Lung (tissue), 12 donors: ENCODE data around the gene TAF6. TPM values are rescaled to one million over a fixed set of nuclear protein-coding genes. Genes with fewer than 3 reads are reported as not detected.
"Not testable (repeated sequence)": the region's sequence is repeated elsewhere in the genome, so short reads cannot be mapped to it uniquely, and the experiment has no call there.

Source experiments
- ATAC-seq: fragments of 200-7000 bp; cut with Tn5 transposase; one replicate; pipeline ENCODE4 v1.9.1; 2020; ENCODE audit warnings: moderate number of reproducible peaks; ENCODE audit not compliant: insufficient read depth, low FRiP score
- DNase-seq, 3 donors: peaks; one replicate each; pipeline ENCODE4 v3.0.0-alpha.2; 2013 to 2017
- H3K27ac ChIP-seq, 2 donors: one replicate each; pipeline ENCODE4 v1.5.1; 2013; ENCODE audit warnings: mild to moderate bottlenecking in 2 of 2, moderate library complexity in 2 of 2, control low read depth in 1 of 2, inconsistent platforms in 1 of 2, low read depth in 1 of 2, low read length in 1 of 2
- H3K27me3 ChIP-seq, 3 donors: one replicate each; pipeline ENCODE4 v1.5.1; 2013; ENCODE audit warnings: low read length in 2 of 3; ENCODE audit not compliant: control insufficient read depth in 3 of 3, insufficient read depth in 3 of 3
- H3K36me3 ChIP-seq, 4 donors: one replicate each; pipeline ENCODE4 v1.5.1; 2013; ENCODE audit warnings: low read length in 4 of 4, mild to moderate bottlenecking in 1 of 4, moderate library complexity in 1 of 4; ENCODE audit not compliant: control insufficient read depth in 4 of 4, insufficient read depth in 4 of 4
- H3K4me1 ChIP-seq, 5 donors: one replicate each; pipeline ENCODE4 v1.5.1; 2013; ENCODE audit warnings: low read length in 5 of 5, mild to moderate bottlenecking in 2 of 5, moderate library complexity in 1 of 5; ENCODE audit not compliant: control insufficient read depth in 5 of 5, insufficient read depth in 5 of 5
- H3K4me3 ChIP-seq: one replicate; pipeline ENCODE4 v1.5.1; 2013; ENCODE audit warnings: mild to moderate bottlenecking, control low read depth, moderate library complexity
- H3K9ac ChIP-seq, 2 donors: one replicate each; pipeline ENCODE4 v1.5.1; 2013; ENCODE audit warnings: low read length in 2 of 2, control low read depth in 1 of 2; ENCODE audit not compliant: insufficient read depth in 1 of 2
- H3K9me3 ChIP-seq, 4 donors: one replicate each; pipeline ENCODE4 v1.5.1; 2013; ENCODE audit warnings: low read length in 3 of 4, mild to moderate bottlenecking in 1 of 4, moderate library complexity in 1 of 4; ENCODE audit not compliant: control insufficient read depth in 4 of 4, insufficient read depth in 3 of 4
- WGBS, 2 donors: extraction: QIAGEN DNeasy Blood & Tissue Kit; methylation state at CpG; one replicate each; pipeline ENCODE4 v1.1.7; 2013; 5-methylcytosine and 5-hydroxymethylcytosine counted together
- polyA plus RNA-seq, 2 donors: library from polyadenylated mRNA; stranded (reverse); fragments of 200-250 nt; gene quantifications; one replicate each; pipeline ENCODE4 v1.2.1, GENCODE V29; 2013
- total RNA-seq, 2 donors: library from RNA; depleted of rRNA in 1 of 2; stranded (reverse); fragments of >200 nt in 1 of 2; gene quantifications; one replicate each; pipeline ENCODE4 v1.2.1, GENCODE V29; 2014 to 2021
- TF ChIP-seq, protein P1 (sequence below): IDR thresholded peaks from 2 replicates; pipeline ENCODE4 v1.5.1; 2012; ENCODE audit warnings: mild to moderate bottlenecking; ENCODE audit errors: control extremely low read depth, extremely low read depth
- donor health status: control.
- donor health status: control.
- donor health status: Bipolar disorder and iron deficiency.
- donor health status: healthy.
- donor health status: DM: yes; HTN: yes; CAD: no.

The TAF6 gene
- total and polyA plus RNA-seq, 4 donors: 31.5 to 51.5 (median 37.9) TPM

GRCh38 chr7:100148225-100148558, 29.0 kb upstream of the TAF6 start:
- no peaks in the 10 kb centered on the region for H3K9me3 ChIP-seq
- H3K27ac ChIP-seq: peak overlapping the region; percentile 78 to 82
- no peak for DNase-seq
- peak overlapping the region; percentile 17 for H3K4me3 ChIP-seq
- no peaks in the 10 kb centered on the region for H3K27me3 ChIP-seq
- TF ChIP-seq, protein P1, sequence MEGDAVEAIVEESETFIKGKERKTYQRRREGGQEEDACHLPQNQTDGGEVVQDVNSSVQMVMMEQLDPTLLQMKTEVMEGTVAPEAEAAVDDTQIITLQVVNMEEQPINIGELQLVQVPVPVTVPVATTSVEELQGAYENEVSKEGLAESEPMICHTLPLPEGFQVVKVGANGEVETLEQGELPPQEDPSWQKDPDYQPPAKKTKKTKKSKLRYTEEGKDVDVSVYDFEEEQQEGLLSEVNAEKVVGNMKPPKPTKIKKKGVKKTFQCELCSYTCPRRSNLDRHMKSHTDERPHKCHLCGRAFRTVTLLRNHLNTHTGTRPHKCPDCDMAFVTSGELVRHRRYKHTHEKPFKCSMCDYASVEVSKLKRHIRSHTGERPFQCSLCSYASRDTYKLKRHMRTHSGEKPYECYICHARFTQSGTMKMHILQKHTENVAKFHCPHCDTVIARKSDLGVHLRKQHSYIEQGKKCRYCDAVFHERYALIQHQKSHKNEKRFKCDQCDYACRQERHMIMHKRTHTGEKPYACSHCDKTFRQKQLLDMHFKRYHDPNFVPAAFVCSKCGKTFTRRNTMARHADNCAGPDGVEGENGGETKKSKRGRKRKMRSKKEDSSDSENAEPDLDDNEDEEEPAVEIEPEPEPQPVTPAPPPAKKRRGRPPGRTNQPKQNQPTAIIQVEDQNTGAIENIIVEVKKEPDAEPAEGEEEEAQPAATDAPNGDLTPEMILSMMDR: no peak
- WGBS, 2 donors: 14 to 20% methylated on average over 14 of the region's 14 CpGs
- H3K36me3 ChIP-seq: peaks cover 0 to 2% (median under 1%) of the 10 kb centered on the region in 4 donors
- peaks cover 0 to 15% (median 0%) of the 10 kb centered on the region in 5 donors for H3K4me1 ChIP-seq
- peak overlapping the region; percentile 9 to 14 for H3K9ac ChIP-seq
- ATAC-seq: no peak

DNA sequence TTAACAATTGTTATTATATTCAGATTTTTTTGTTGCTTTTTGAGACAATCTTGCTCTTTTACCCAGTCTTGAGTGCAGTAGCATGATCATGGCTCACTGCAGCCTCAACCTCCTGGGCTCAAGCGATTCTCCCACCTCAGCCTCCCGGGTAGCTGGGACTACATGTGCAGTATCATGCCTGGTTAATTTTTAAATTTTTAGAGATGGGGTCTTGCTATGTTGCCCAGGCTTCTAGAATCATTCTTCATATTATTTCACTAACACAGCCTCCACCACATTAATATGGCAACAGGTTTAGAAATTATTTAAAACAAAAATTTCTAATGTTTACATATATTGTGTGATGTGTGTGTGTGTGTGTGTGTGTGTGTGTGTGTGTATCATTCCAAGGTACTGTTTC, 28.1 kb upstream of the TAF6 start:
- no peak overlapping the region for H3K4me3 ChIP-seq
- 91 to 98% methylated on average over 2 of the region's 2 CpGs for WGBS, 2 donors
- no peaks in the 10 kb centered on the region for H3K27me3 ChIP-seq
- TF ChIP-seq, protein P1: no peak
- no peaks in the 10 kb centered on the region for H3K9me3 ChIP-seq
- H3K36me3 ChIP-seq: no peaks in the 10 kb centered on the region
- no peak for DNase-seq
- H3K27ac ChIP-seq: no peak overlapping the region
- H3K9ac ChIP-seq: no peak overlapping the region
- no peak for ATAC-seq
- peaks cover 0 to 15% (median 0%) of the 10 kb centered on the region in 5 donors for H3K4me1 ChIP-seq

DNA sequence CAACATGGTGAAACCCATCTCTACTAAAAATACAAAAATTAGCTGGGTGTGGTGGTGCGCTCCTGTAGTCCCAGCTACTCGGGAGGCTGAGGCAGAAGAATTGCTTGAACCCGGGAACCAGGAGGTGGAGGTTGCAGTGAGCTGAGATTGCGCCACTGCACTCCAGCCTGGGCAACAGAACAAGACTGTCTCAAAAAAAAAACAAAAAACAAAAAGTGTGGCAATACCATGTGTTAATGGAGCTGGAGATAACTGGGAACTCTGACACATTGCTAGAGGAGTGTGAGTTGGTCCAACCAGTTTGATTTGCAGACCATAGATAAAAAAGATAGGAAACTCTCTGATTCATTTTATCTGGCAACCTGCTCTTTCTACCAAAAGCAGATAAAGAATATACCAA, 27.2 kb upstream of the TAF6 start:
- 68 to 81% methylated on average over 4 of the region's 4 CpGs for WGBS, 2 donors
- H3K4me3 ChIP-seq, ATAC-seq, H3K27me3 ChIP-seq, DNase-seq, H3K27ac ChIP-seq, H3K36me3 ChIP-seq, H3K9ac ChIP-seq, H3K9me3 ChIP-seq: not testable (repeated sequence)
- H3K4me1 ChIP-seq: peaks cover 0 to 15% (median 0%) of the 10 kb centered on the region in 5 donors

GRCh38 chr7:100142461-100142860, 23.3 kb upstream of the TAF6 start:
- Histone ChIP-seq H3K9me3 (no peaks in the 10 kb centered on the region), H3K36me3 (no peaks in the 10 kb centered on the region), H3K4me1 (no peaks in the 10 kb centered on the region), H3K9ac (no peak overlapping the region), H3K27ac (no peak overlapping the region), H3K27me3 (no peaks in the 10 kb centered on the region), H3K4me3 (no peak overlapping the region)
- DNase-seq (no peak), ATAC-seq (no peak)
- WGBS, 2 donors: 89 to 97% methylated on average over 3 of the region's 3 CpGs
- TF ChIP-seq, protein P1: no peak
